Breast epithelium (tissue), 4 donors: ENCODE measurements around the gene PTPN6. TPM values are rescaled to one million over a fixed set of nuclear protein-coding genes. Genes with fewer than 3 reads are reported as not detected.
"Not testable (repeated sequence)": the region's sequence is repeated elsewhere in the genome, so short reads cannot be mapped to it uniquely, and the experiment has no call there.

ENCODE experiments used
- DNase-seq, 2 donors: peaks; one replicate each; pipeline ENCODE4 v3.0.0-alpha.2; 2019; ENCODE audit warnings: low spot score in 2 of 2
- H3K27ac ChIP-seq, 2 donors: fragments of 200-600 bp; sonication (generic) in 1 of 2; one replicate each; pipeline ENCODE4 v1.5.1; 2016 to 2019; ENCODE audit warnings: mild to moderate bottlenecking in 1 of 2
- H3K27me3 ChIP-seq, 2 donors: fragments of 200-600 bp; sonication (generic) in 1 of 2; one replicate each; pipeline versions ENCODE4 v1.5.1 to v1.6.0; 2017 to 2019; ENCODE audit warnings: control low read depth in 1 of 2, mild to moderate bottlenecking in 1 of 2
- H3K36me3 ChIP-seq: fragments of 200-600 bp; one replicate; pipeline ENCODE4 v1.5.1; 2019
- H3K4me1 ChIP-seq, 2 donors: fragments of 200-600 bp; sonication (generic); one replicate each; pipeline ENCODE4 v1.5.1; 2016 to 2019; ENCODE audit warnings: control low read depth in 1 of 2
- H3K4me3 ChIP-seq, 3 donors: fragments of 200-600 bp; sonication (generic); 1 replicate in 2 of 3; 2 replicates in 1 of 3; pipeline ENCODE4 v1.5.1; 2016 to 2019; ENCODE audit warnings: mild to moderate bottlenecking in 3 of 3, moderate library complexity in 2 of 3
- H3K9me3 ChIP-seq, 2 donors: fragments of 200-600 bp; sonication (generic) in 1 of 2; one replicate each; pipeline ENCODE4 v1.5.1; 2016 to 2019; ENCODE audit warnings: control low read depth in 1 of 2
- CTCF ChIP-seq, 3 donors: fragments of 450-650 bp; IDR thresholded peaks; one replicate each; pipeline ENCODE4 v1.5.1; 2016 to 2017; ENCODE audit warnings: antibody characterized with exemption in 3 of 3, mild to moderate bottlenecking in 3 of 3, moderate library complexity in 3 of 3
- POLR2A ChIP-seq: fragments of 450-650 bp; IDR thresholded peaks from one replicate; pipeline ENCODE4 v1.6.1; 2016; ENCODE audit warnings: antibody characterized with exemption, mild to moderate bottlenecking, moderate library complexity
- POLR2AphosphoS5 ChIP-seq, 3 donors: sonication (generic); formaldehyde crosslinking; IDR thresholded peaks; one replicate each; pipeline ENCODE4 v1.6.1; 2017; ENCODE audit warnings: antibody characterized with exemption in 3 of 3
- intact Hi-C: fragments of 100-400 bp; cut with DNase I; formaldehyde crosslinking; loops from one replicate; pipeline ENCODE4 v1.15.1; 2023; ENCODE audit warnings: low total_unique reads
- total RNA-seq, 3 donors: library from RNA; depleted of rRNA; stranded (reverse); fragments of >200 nt; gene quantifications; one replicate each; pipeline ENCODE4 v1.1.0, GENCODE V29; 2016

PTPN6 gene
- total RNA-seq = 10 to 100 TPM; 14.7 to 28.0 (median 20.3) TPM

DNA sequence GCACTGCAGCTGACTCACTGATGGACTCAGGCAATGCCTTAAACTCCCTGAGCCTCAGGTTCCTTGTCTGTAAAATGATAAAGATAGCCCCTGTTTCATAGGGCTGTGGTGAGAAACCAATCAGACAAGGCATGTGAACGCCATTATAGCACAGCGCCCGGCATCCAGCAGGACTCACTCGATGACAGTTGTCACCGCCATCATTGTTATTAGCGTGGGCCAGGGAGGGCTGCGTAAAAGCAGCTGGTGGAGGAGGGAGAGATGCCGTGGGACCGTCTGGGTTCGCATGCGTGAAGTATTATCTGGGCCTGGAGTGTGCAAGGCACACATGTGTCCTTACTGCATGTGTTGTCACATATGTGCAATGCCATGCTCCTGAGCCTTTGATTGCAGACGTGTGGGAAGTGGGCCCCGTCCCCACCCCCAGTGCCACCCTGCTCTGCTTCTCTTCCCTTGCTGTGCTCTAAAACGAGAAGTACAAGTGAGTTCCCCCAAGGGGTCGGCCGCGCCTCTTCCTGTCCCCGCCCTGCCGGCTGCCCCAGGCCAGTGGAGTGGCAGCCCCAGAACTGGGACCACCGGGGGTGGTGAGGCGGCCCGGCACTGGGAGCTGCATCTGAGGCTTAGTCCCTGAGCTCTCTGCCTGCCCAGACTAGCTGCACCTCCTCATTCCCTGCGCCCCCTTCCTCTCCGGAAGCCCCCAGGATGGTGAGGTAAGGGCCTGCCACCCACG lies at the start of gene PTPN6:
PTPN6 (plus strand) TSS at position 546 of the 730 bp plus-strand sequence; CDS start at position 703, 157 bp downstream.
- H3K27me3 ChIP-seq = no peaks in the 10 kb centered on the region
- peak within 1 kb of the TSS in 1 of 2 donors; percentile 52 for H3K27ac ChIP-seq
- TF ChIP-seq POLR2A = no peak
- H3K4me1 ChIP-seq = peaks cover 2 to 10% of the 10 kb centered on the region in 2 donors
- no peaks in the 10 kb centered on the region for H3K9me3 ChIP-seq
- peak within 1 kb of the TSS; percentile 39 to 51 (median 48) for H3K4me3 ChIP-seq
- DNase-seq = no peak
- intact Hi-C loops = no loop called here
- no peaks in the 10 kb centered on the region for H3K36me3 ChIP-seq

DNA sequence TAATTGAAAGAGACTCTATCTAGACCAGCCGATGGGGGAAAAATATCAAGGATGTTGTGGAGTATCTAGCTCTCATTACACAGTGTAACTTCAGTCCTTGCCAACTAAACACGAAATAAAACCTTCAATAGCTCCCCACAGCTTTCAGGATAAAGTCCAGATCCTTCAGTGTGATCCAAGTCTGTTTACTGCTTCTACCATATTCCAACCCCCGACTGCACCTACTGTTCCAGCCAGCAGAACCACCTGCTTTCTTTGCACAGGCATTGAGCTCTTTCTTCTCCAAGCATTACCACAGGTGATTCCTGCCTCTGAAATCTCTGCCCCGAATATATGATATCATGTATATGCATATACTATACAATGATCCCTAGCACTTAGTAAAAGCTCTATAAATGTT lies 48.7 kb upstream of the PTPN6 start:
- Histone ChIP-seq H3K27me3 (no peaks in the 10 kb centered on the region), H3K36me3 (no peaks in the 10 kb centered on the region), H3K4me3 (no peak overlapping the region), H3K27ac (no peak overlapping the region), H3K9me3 (no peaks in the 10 kb centered on the region), H3K4me1 (no peaks in the 10 kb centered on the region)
- intact Hi-C loops = no loop called here
- DNase-seq = no peak
- TF ChIP-seq CTCF (IDR thresholded peaks at IDR 0.05) = no peak
- no peak for TF ChIP-seq POLR2AphosphoS5 (IDR thresholded peaks at IDR 0.05)
- no peak for TF ChIP-seq POLR2A

DNA sequence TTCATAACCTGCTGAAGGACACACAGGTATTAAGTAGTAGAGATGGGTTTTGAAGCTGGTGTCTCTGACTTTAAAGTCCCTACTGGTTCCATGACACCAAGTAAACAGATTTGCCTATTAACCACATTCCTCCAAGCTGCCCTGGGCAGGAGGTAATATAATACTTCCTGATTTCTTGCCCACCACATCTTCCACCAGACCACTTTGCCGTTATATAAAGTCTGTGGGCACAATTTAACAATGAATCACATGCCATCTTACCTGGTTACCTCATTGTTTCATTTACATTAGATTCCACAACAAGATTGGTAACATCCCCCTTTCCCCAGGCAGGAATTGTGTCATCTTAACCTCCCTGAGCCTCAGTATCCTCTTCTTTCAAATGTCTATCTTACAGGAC lies 47.4 kb upstream of the PTPN6 start:
- no peaks in the 10 kb centered on the region for H3K9me3 ChIP-seq
- H3K4me1 ChIP-seq = no peaks in the 10 kb centered on the region
- TF ChIP-seq POLR2A = no peak
- DNase-seq = no peak
- peak overlapping the region; percentile 93 to 94 for H3K27ac ChIP-seq
- no peak overlapping the region for H3K4me3 ChIP-seq
- H3K27me3 ChIP-seq = no peaks in the 10 kb centered on the region
- H3K36me3 ChIP-seq = no peaks in the 10 kb centered on the region
- intact Hi-C loops = no loop called here

GRCh38 chr12:6904280-6905276 lies 46.6 kb upstream of the PTPN6 start, which contains the start of gene LRRC23:
Gene LRRC23 (plus strand): TSS chr12:6904822. CDS start chr12:6905634, 812 bp downstream.
- H3K4me1 ChIP-seq = no peaks in the 10 kb centered on the region
- no peaks in the 10 kb centered on the region for H3K36me3 ChIP-seq
- no peaks in the 10 kb centered on the region for H3K27me3 ChIP-seq
- peak; percentile 83 for TF ChIP-seq POLR2A
- TF ChIP-seq CTCF (IDR thresholded peaks at IDR 0.05) = no peak
- peak; percentile 79 to 94 (median 82) for TF ChIP-seq POLR2AphosphoS5 (IDR thresholded peaks at IDR 0.05)
- peak within 1 kb of the TSS; percentile 93 to 94 for H3K27ac ChIP-seq
- H3K9me3 ChIP-seq = no peaks in the 10 kb centered on the region
- intact Hi-C loops = no loop called here
- peak; percentile 98 for DNase-seq
- H3K4me3 ChIP-seq = peak within 1 kb of the TSS; percentile 56 to 77 (median 72)

- Histone ChIP-seq H3K4me3 (peak overlapping the region in 2 of 3 donors; percentile 72 to 77), H3K36me3 (no peaks in the 10 kb centered on the region), H3K27me3 (no peaks in the 10 kb centered on the region), H3K9me3 (no peaks in the 10 kb centered on the region), H3K27ac (peak overlapping the region; percentile 93 to 94), H3K4me1 (no peaks in the 10 kb centered on the region)
- no peak for DNase-seq
- intact Hi-C loops = no loop called here
- TF ChIP-seq POLR2A (no peak), POLR2AphosphoS5 (IDR thresholded peaks at IDR 0.05) (no peak), CTCF (IDR thresholded peaks at IDR 0.05) (no peak)
Measured at GRCh38 chr12:6905414-6906040, 45.6 kb upstream of the PTPN6 start.

DNA sequence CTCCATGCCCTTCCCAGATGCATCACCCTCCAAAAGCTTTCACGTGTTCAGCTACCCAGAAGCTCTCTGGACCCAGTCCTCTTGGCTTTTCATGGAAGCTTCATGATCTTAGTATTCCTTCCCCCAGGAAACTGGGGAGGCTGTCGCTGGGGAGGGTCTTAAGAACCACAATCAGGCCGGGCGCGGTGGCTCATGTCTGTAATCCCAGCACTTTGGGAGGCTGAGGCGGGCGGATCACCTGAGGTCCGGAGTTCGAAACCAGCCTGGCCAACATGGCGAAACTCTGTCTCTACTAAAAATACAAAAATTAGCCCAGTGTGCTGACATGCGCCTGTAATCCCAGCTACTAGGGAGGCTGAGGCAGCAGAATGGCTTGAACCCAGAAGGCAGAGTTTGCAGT lies 43.0 kb upstream of the PTPN6 start:
- H3K27me3 ChIP-seq, intact Hi-C loops, H3K4me3 ChIP-seq, H3K9me3 ChIP-seq, H3K27ac ChIP-seq, DNase-seq, H3K36me3 ChIP-seq, H3K4me1 ChIP-seq: not testable (repeated sequence)
